HepG2 (cell line): Measurements from ENCODE around the gene TAF1C. TPM values are rescaled to one million over a fixed set of nuclear protein-coding genes. Genes with fewer than 3 reads are reported as not detected.
A peak's percentile ranks its signal among the peaks of the same experiment; 100 is the strongest.

Experiments used
- ATAC-seq: fragments of 200-7000 bp; cut with Tn5 transposase; 3 replicates; pipeline ENCODE4 v1.9.1; 2020; ENCODE audit warnings: mild to moderate bottlenecking, moderate library complexity
- BruUV-seq: library from RNA; stranded (reverse); fragments of 400-500 nt; replicated peaks from 2 replicates; lab custom pipeline; 2021; lab: Mats Ljungman, UMichigan
- CTCF ChIA-PET: fragments of 300-600 bp; formaldehyde crosslinking; extraction: SDS; loops from one replicate; lab custom pipeline; 2021; ENCODE audit warnings: low total read pairs, inconsistent platforms, low intra/inter-chr PET ratio; lab: Yijun Ruan, JAX
- POLR2A ChIA-PET: fragments of 350-600 bp; sonication (Branson Sonifier 250); formaldehyde crosslinking; loops from one replicate; lab custom pipeline; 2020; ENCODE audit warnings: antibody characterized with exemption, inconsistent platforms; lab: Yijun Ruan, JAX
- DNase-seq: peaks from one replicate; pipeline ENCODE4 v3.0.0-alpha.2; 2015; ENCODE audit warnings: low spot score
- FAIRE-seq: peaks from 3 replicates; lab custom pipeline; 2011; peaks lifted over from hg19 to GRCh38; lab: Jason Lieb, UNC
- H2AFZ ChIP-seq: one replicate; pipeline ENCODE4 v1.6.1; 2011; ENCODE audit warnings: low read length, inconsistent platforms
- H3K27ac ChIP-seq: fragments of 300-600 bp; 3 replicates; pipeline ENCODE4 v1.8.0; 2011; ENCODE audit warnings: mixed run types, mild to moderate bottlenecking, mixed read lengths, low read length, inconsistent platforms; ENCODE audit not compliant: insufficient read depth; ENCODE audit errors: extremely low read length
- H3K27me3 ChIP-seq, 2 experiments: fragments of 200-600 bp in 1 of 2; 2 replicates in 1 of 2; 3 replicates in 1 of 2; pipeline versions ENCODE4 v1.6.0 to v1.8.0; 2011; ENCODE audit warnings: low read length in 2 of 2, mild to moderate bottlenecking in 2 of 2, moderate library complexity in 2 of 2, inconsistent platforms in 1 of 2; ENCODE audit not compliant: insufficient read depth in 2 of 2, control insufficient read depth in 1 of 2
- H3K36me3 ChIP-seq, 2 experiments: fragments of 200-600 bp in 1 of 2; replicated peaks in 1 of 2; 2 replicates in 1 of 2; 3 replicates in 1 of 2; pipeline versions ENCODE4 v1.5.1 to v1.8.0; 2011; ENCODE audit warnings: low read length in 2 of 2, inconsistent platforms in 1 of 2; ENCODE audit not compliant: insufficient read depth in 2 of 2, control insufficient read depth in 1 of 2
- H3K4me1 ChIP-seq: 2 replicates; pipeline ENCODE4 v1.5.1; 2012; ENCODE audit warnings: low read length, inconsistent platforms; ENCODE audit not compliant: insufficient read depth
- H3K4me2 ChIP-seq: 2 replicates; pipeline ENCODE4 v1.6.0; 2011; ENCODE audit warnings: low read depth, low read length, inconsistent platforms
- H3K4me3 ChIP-seq, 3 experiments: fragments of 200-600 bp in 1 of 3; sonication (generic), shearing (Covaris generic) in 1 of 3; replicated peaks in 1 of 3; 2 replicates each; pipeline ENCODE4 v1.5.1; 2011 to 2016; ENCODE audit warnings: low read length in 3 of 3, inconsistent platforms in 2 of 3, low read depth in 2 of 3, mild to moderate bottlenecking in 2 of 3, control low read depth in 1 of 3, mixed read lengths in 1 of 3; ENCODE audit not compliant: insufficient read depth in 1 of 3
- H3K79me2 ChIP-seq: one replicate; pipeline ENCODE4 v1.6.1; 2011; ENCODE audit warnings: low read length, inconsistent platforms; ENCODE audit not compliant: insufficient read depth
- H3K9ac ChIP-seq: 2 replicates; pipeline ENCODE4 v1.6.0; 2011; ENCODE audit warnings: mild to moderate bottlenecking, low read depth, low read length, inconsistent platforms; ENCODE audit not compliant: insufficient read depth
- H3K9me3 ChIP-seq: 2 replicates; pipeline ENCODE4 v1.5.1; 2012; ENCODE audit warnings: mild to moderate bottlenecking, low read length
- H4K20me1 ChIP-seq: 2 replicates; pipeline ENCODE4 v1.6.0; 2011; ENCODE audit warnings: inconsistent platforms, mild to moderate bottlenecking, low read length, moderate library complexity; ENCODE audit not compliant: insufficient read depth
- GTF2F1 ChIP-seq: fragments of 150-350 bp; IDR thresholded peaks from 2 replicates; pipeline ENCODE4 v1.6.1; 2014; ENCODE audit warnings: low read length
- HNRNPH1 ChIP-seq: fragments of 200-400 bp; formaldehyde crosslinking; optimal IDR thresholded peaks from 2 replicates; pipeline ENCODE3; 2017; ENCODE audit warnings: mild to moderate bottlenecking, low read depth, low read length
- NR2C2 ChIP-seq: sonication (generic); formaldehyde crosslinking; IDR thresholded peaks from 2 replicates; pipeline ENCODE4 v1.4.0; 2020; ENCODE audit warnings: missing genetic modification reagents, mild to moderate bottlenecking, moderate library complexity, borderline replicate concordance
- POLR2A ChIP-seq, 2 experiments: IDR thresholded peaks; 2 replicates each; pipeline ENCODE4 v1.6.1; 2011; ENCODE audit warnings: low read depth in 2 of 2, low read length in 2 of 2, mild to moderate bottlenecking in 1 of 2, moderate library complexity in 1 of 2; ENCODE audit not compliant: insufficient read depth in 1 of 2
- SP4 ChIP-seq: sonication (generic); formaldehyde crosslinking; IDR thresholded peaks from 2 replicates; pipeline ENCODE4 v1.8.1; 2023; ENCODE audit warnings: mild to moderate bottlenecking, missing genetic modification reagents
- ZNF138 ChIP-seq: sonication (generic); formaldehyde crosslinking; IDR thresholded peaks from 2 replicates; pipeline ENCODE4 v1.5.0; 2020; ENCODE audit warnings: mild to moderate bottlenecking, low read depth, missing genetic modification reagents
- ZNF251 ChIP-seq: sonication (generic); formaldehyde crosslinking; IDR thresholded peaks from 2 replicates; pipeline ENCODE4 v1.9.0; 2021; ENCODE audit warnings: mild to moderate bottlenecking, missing genetic modification reagents
- ZNF274 ChIP-seq: sonication (generic); formaldehyde crosslinking; IDR thresholded peaks from 2 replicates; pipeline ENCODE4 v1.5.1; 2020; ENCODE audit warnings: mild to moderate bottlenecking, missing genetic modification reagents
- WGBS: methylation state at CpG from one replicate; pipeline ENCODE4 v1.1.6; 2017; ENCODE audit warnings: low lambda C conversion rate; 5-methylcytosine and 5-hydroxymethylcytosine counted together
- in situ Hi-C: cut with HindIII; loops from 2 replicates; pipeline ENCODE4 v1.10.0; 2017; ENCODE audit warnings: low pct_unique_long_range_greater_than_20kb; ENCODE audit not compliant: extremely low pct_ligation_motif_present
- intact Hi-C: fragments of 100-400 bp; cut with micrococcal nuclease; formaldehyde crosslinking; loops from one replicate; pipeline ENCODE4 v1.10.0; 2022; ENCODE audit not compliant: unreplicated experiment
- polyA plus RNA-seq, 8 experiments: library from polyadenylated mRNA; depleted of rRNA in 3 of 8; stranded (reverse) in 7 of 8; unstranded in 1 of 8; fragments of >200 nt; fragmentation: Illumina TruSeq in 4 of 8; extraction: Trizol in 4 of 8; gene quantifications; 2 replicates each; pipeline versions ENCODE4 v1.2.1 to v1.2.3, GENCODE V29; 2011 to 2016; ENCODE audit warnings: low read depth in 4 of 8, missing spikeins in 1 of 8, mixed read lengths in 1 of 8; ENCODE audit not compliant: insufficient read depth in 1 of 8
- total RNA-seq, 5 experiments: library from RNA; depleted of rRNA; stranded (reverse); fragments of >200 nt; fragmentation: Illumina TruSeq; extraction: Trizol; gene quantifications; 2 replicates each; pipeline ENCODE4 v1.2.3, GENCODE V29; 2016; ENCODE audit warnings: low read depth in 1 of 5
- TF ChIP-seq, protein P1 (sequence below): sonication (generic); formaldehyde crosslinking; IDR thresholded peaks from 2 replicates; pipeline ENCODE4 v1.5.1; 2020; ENCODE audit warnings: missing genetic modification reagents, mild to moderate bottlenecking, borderline replicate concordance

TAF1C gene
- total and polyA plus RNA-seq, 2 of the 13 experiments (the other 11 are each of a cell fraction or from before 2014, with no cell fraction given): 15.6 to 20.8 TPM

DNA sequence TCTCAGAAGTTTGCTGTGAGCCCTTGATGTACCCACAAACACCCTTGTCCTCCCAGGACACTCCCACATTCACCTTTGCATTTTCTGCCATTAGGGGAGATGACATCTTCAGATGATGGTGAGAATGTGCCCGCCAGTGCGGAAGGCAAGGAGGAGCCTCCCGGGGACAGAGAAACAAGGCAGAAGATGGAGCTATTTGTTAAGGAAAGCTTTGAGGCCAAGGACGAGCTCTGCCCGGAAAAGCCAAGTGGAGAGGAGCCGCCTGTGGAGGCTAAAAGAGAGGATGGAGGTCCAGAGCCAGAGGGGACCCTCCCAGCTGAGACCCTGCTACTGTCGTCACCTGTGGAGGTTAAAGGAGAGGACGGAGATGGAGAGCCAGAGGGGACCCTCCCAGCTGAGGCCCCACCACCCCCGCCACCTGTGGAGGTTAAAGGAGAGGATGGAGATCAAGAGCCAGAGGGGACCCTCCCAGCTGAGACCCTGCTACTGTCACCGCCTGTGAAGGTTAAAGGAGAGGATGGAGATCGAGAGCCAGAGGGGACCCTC lies 17.0 kb downstream of the TAF1C start:
- Histone ChIP-seq H4K20me1 (no peaks in the 10 kb centered on the region), H3K9ac (no peak overlapping the region), H3K36me3 (no peaks in the 10 kb centered on the region), H3K4me1 (peaks cover 8% of the 10 kb centered on the region), H3K79me2 (no peaks in the 10 kb centered on the region), H3K4me3 (no peak overlapping the region), H3K27ac (no peak overlapping the region), H2AFZ (no peak overlapping the region), H3K27me3 (peaks cover 5 to 25% of the 10 kb centered on the region in 2 experiments; a peak in 4 of 5 replicates), H3K9me3 (no peaks in the 10 kb centered on the region), H3K4me2 (no peak overlapping the region)
- DNase-seq: no peak
- intact Hi-C loops (no loop called here), in situ Hi-C loops (no loop called here)
- ATAC-seq: no peak; the same call in 2 of the 3 replicates
- CTCF ChIA-PET: no interaction called here
- no TSS peak for BruUV-seq
- POLR2A ChIA-PET: interaction anchor here (1.8 kb wide), 1 partner anchor 17 kb away, joined by 6 read pairs; the partner anchor contains the start of gene TAF1C
- TF ChIP-seq POLR2A (IDR thresholded peaks at IDR 0.05; ENCODE audit: insufficient read depth in 1 of 2, low read depth in 2 of 2, low read length in 2 of 2) (no peak), ZNF274 (CRISPR knock-in tag) (0 out of 2 replicates have a peak, but pooled peaks have one; percentile 35)
- TF ChIP-seq, protein P1, sequence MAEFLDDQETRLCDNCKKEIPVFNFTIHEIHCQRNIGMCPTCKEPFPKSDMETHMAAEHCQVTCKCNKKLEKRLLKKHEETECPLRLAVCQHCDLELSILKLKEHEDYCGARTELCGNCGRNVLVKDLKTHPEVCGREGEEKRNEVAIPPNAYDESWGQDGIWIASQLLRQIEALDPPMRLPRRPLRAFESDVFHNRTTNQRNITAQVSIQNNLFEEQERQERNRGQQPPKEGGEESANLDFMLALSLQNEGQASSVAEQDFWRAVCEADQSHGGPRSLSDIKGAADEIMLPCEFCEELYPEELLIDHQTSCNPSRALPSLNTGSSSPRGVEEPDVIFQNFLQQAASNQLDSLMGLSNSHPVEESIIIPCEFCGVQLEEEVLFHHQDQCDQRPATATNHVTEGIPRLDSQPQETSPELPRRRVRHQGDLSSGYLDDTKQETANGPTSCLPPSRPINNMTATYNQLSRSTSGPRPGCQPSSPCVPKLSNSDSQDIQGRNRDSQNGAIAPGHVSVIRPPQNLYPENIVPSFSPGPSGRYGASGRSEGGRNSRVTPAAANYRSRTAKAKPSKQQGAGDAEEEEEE (CRISPR knock-in tag): no peak
- WGBS: 38% methylated on average over 11 of the region's 11 CpGs
- FAIRE-seq: no peak

DNA sequence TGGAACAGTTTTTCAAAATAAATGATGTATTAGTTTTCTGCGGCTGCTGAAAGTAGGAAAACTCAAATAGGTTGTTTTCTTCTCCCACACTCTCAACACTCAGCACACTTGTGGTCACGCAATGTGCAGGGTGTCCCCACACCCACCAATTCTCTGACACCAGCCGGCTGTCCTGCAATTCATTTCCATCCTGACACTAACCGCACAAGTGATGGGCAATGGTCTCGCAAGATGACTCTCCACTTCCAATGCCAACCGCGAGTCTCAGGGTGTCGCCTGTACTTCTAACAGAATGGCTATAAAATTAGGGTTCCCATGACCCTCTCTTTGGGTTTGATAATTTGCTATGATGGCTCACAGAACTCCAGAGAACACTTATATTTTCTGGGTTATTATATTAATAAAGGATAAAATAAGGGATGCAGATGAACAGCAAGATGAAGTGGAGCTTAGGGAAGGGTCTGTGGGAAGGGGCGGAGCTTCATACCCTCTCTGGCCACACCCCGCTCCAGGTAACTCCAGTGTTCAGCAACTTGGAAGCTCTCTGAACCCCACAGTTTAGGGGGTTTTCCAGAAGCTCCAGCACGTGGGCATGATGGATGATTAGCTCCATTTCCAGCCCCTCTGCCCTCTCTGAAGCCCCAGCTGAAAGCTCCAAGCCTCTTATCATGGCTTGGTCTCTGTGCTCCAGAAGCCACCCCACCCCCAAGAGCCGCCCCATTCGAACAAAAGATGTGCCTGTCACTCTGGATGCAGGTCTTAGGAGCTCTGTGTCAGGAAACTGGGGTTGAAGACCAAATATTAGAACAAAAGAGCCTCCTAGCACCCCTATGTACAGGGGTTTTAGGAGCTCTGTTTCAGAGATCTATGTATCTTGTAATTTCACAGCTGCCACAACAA lies 19.8 kb downstream of the TAF1C start:
- DNase-seq (no peak), ATAC-seq (no peak), FAIRE-seq (no peak)
- no peak for TF ChIP-seq GTF2F1
- TF ChIP-seq NR2C2 (CRISPR knock-in tag): no peak
- TF ChIP-seq SP4 (CRISPR knock-in tag): no peak
- no peak for TF ChIP-seq HNRNPH1
- TF ChIP-seq ZNF138: no peak
- no peak for TF ChIP-seq ZNF251
- Histone ChIP-seq H3K4me1 (no peaks in the 10 kb centered on the region), H3K27ac (no peak overlapping the region), H2AFZ (no peak overlapping the region), H3K9me3 (no peaks in the 10 kb centered on the region), H3K9ac (no peak overlapping the region), H4K20me1 (no peaks in the 10 kb centered on the region), H3K79me2 (no peaks in the 10 kb centered on the region), H3K4me2 (no peak overlapping the region), H3K27me3 (peaks cover 5 to 42% of the 10 kb centered on the region in 2 experiments; a peak in 4 of 5 replicates), H3K4me3 (no peak overlapping the region), H3K36me3 (no peaks in the 10 kb centered on the region)
- WGBS: 59% methylated on average over 13 of the region's 13 CpGs
- BruUV-seq: no TSS peak
- CTCF ChIA-PET: no interaction called here
- intact Hi-C loops (no loop called here), in situ Hi-C loops (no loop called here)
- POLR2A ChIA-PET: no interaction called here
